Measurements from ENCODE around the gene CHURC1.

Gene CHURC1

DNA sequence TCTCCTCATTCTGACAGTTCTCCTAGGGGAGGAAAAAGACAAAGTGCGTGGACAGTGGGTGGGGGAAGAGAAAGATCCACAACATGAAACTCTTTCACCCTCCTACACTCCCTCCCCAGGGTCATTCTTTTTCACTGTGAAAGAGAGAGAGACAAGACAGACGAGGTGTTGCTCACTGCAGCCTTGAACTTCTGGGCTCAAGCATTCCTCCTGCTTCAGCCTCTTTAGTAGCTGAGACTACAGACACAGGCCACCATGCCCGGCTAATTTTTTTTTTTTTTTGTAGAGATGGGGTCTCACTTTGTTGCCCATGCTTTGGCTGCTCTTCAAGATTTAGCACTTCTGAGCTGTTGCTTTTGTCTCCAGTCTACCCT lies 25.5 kb downstream of the CHURC1 start:
- no peak overlapping the region for H3K4me3 ChIP-seq (ENCODE audit: low read depth, low read length)
- TF ChIP-seq, protein P1, sequence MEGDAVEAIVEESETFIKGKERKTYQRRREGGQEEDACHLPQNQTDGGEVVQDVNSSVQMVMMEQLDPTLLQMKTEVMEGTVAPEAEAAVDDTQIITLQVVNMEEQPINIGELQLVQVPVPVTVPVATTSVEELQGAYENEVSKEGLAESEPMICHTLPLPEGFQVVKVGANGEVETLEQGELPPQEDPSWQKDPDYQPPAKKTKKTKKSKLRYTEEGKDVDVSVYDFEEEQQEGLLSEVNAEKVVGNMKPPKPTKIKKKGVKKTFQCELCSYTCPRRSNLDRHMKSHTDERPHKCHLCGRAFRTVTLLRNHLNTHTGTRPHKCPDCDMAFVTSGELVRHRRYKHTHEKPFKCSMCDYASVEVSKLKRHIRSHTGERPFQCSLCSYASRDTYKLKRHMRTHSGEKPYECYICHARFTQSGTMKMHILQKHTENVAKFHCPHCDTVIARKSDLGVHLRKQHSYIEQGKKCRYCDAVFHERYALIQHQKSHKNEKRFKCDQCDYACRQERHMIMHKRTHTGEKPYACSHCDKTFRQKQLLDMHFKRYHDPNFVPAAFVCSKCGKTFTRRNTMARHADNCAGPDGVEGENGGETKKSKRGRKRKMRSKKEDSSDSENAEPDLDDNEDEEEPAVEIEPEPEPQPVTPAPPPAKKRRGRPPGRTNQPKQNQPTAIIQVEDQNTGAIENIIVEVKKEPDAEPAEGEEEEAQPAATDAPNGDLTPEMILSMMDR (IDR thresholded peaks at IDR 0.05; ENCODE audit: low read depth, low read length), result no peak

DNA sequence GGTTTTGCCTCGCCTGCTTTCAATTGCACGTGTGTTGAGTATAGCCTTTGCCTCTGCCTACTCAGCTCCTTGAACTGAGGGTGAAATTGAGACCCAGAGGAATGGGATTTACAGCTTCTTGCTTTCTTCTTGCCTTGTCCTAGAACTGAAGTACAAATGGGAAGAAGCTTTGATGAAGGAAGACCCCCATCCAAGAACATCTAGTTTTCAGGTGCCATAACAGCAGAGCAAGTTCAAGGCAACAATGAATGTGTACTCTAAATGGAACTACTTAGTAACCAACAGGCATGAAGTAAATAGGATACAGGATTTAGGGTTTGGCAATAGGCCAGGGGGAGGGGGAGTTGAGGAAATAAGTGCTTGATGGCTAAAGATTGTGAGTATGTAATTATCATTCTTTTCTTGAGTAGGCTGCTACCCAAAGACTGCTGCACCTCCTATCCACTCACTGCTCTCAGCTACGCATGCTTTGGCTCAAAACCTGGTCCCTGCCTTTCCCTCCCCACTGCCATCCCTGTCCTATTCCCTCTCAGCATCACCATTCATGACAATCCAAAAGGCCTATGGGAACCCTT lies 26.2 kb downstream of the CHURC1 start:
- H3K4me3 ChIP-seq (ENCODE audit: low read depth, low read length), result no peak overlapping the region
- TF ChIP-seq, protein P1 (IDR thresholded peaks at IDR 0.05; ENCODE audit: low read depth, low read length), result no peak

DNA sequence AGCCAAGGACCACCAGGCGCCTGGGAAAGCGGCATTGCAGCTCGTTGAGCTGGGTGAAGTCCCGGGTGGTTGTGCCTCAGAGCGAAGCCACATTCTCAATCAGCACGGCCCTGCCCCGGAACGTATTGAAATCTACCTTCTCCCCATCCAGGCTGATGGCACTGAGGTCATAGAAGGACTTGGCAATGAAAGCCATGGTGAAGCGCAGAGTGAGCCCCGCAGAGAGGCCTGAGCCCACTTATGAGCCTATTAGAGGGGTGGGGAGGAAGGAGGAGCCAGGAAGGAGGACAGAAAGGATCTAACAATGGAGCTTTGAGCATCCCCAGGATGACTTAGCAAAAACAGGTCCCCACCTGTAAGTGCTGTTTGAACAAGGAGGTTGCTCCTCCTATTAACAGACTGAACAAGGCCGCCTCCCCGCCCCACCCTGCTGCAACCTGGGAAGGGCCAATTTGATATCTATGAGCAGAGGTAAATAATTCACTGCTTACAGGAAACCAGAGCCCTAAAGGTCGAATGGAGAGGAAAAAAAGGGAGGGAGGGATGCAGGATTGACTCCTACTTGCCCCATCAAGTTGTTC lies 28.4 kb downstream of the CHURC1 start, which contains the start of gene GPX2:
Gene GPX2 (minus strand): TSS at position 215 of the 581 bp plus-strand sequence. CDS start 19 bp downstream, at position 196.
- no peak within 1 kb of the TSS for H3K4me3 ChIP-seq (ENCODE audit: low read depth, low read length)
- TF ChIP-seq, protein P1 (IDR thresholded peaks at IDR 0.05; ENCODE audit: low read depth, low read length), result no peak

DNA sequence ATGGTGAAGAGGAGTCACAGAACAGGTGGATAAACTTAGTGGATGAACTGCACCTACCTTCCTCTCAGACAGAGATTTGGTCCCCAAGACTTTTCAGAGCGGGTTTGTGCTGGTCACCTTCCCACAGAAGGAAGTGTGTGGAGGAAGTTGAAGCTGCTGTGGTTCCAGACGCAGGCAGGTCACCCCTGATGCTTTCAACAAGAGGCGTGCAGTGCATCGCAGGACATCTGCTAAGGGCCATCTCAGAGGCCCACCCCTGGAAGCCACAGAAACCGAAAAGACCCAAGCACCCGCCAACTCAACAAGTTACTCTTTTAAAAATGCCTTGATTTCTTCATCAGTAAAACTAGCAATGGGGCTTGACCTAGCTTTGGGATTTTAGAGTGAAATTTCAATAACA lies 29.3 kb downstream of the CHURC1 start:
- TF ChIP-seq, protein P1 (IDR thresholded peaks at IDR 0.05; ENCODE audit: low read depth, low read length), result no peak
- no peak overlapping the region for H3K4me3 ChIP-seq (ENCODE audit: low read depth, low read length)

DNA sequence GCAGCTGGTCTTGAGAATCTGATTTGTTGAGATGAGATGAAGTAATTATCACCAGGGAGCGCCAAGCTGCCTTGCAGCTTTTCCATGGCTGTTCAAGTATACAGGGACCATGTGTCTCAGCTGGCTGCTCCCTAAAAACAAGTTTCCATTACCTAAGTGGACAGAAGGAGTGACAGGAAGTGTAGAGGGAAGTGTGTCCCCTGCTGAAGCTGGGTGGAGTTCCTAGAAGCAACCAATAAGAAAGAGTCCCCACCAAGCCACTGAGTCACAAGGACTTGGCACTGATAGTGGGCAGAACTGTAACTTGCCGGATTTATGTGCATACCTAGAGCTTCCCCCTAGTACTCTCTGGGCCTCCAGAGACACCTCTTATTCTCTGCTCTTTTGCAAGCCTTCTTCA lies 29.8 kb downstream of the CHURC1 start:
- TF ChIP-seq, protein P1 (IDR thresholded peaks at IDR 0.05; ENCODE audit: low read depth, low read length), result no peak
- H3K4me3 ChIP-seq (ENCODE audit: low read depth, low read length), result no peak overlapping the region

DNA sequence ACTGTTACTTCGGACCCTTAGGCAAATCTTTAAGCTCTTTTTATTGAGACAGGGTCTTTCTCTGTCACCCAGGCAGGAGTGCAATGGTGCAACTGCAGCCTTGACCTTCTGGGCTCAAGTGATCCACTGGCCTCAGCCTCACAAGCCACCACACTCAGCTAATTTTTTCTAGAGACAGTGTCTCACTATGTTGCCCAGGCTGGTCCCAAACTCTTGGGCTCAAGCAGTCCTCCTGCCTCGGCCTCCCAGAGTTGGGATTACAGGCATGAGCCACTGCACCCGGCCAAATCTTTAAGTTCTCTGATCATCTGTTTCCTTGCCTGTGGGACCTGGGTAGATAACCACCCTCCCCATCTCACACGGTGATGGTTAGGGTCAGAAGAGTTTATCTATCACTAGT lies 30.6 kb downstream of the CHURC1 start:
- no peak overlapping the region for H3K4me3 ChIP-seq (ENCODE audit: low read depth, low read length)

More for the DNA sequence above, 30.6 kb downstream of the CHURC1 start:
- TF ChIP-seq, protein P1 (IDR thresholded peaks at IDR 0.05; ENCODE audit: low read depth, low read length), result no peak

Data from WI38 (cell line).